WERI-Rb-1 (cell line): ENCODE data around the gene RASL10A.

Experiments
- DNase-seq: peaks from one replicate; pipeline ENCODE4 v3.0.0-alpha.2; 2020
- H3K27ac ChIP-seq: fragments of 250-450 bp; sonication (Bioruptor Pico); 2 replicates; pipeline ENCODE4 v1.5.1; 2020; ENCODE audit warnings: mild to moderate bottlenecking, moderate library complexity
- H3K27me3 ChIP-seq: fragments of 250-450 bp; sonication (Bioruptor Pico); 2 replicates; pipeline ENCODE4 v1.5.1; 2021; ENCODE audit warnings: mild to moderate bottlenecking, low read depth, moderate library complexity; ENCODE audit not compliant: insufficient read depth, severe bottlenecking
- H3K36me3 ChIP-seq: fragments of 250-450 bp; sonication (Bioruptor Pico); 2 replicates; pipeline ENCODE4 v1.5.1; 2020; ENCODE audit warnings: mild to moderate bottlenecking, moderate library complexity
- H3K4me3 ChIP-seq: 2 replicates; pipeline ENCODE4 v1.5.1; 2011; ENCODE audit warnings: low read depth, mild to moderate bottlenecking, control low read depth, low read length
- H3K9me3 ChIP-seq: fragments of 250-450 bp; sonication (Bioruptor Pico); 2 replicates; pipeline ENCODE4 v1.5.1; 2021; ENCODE audit warnings: mild to moderate bottlenecking, moderate library complexity; ENCODE audit not compliant: severe bottlenecking
- CTCF ChIP-seq: IDR thresholded peaks from 2 replicates; pipeline ENCODE4 v1.5.1; 2011; ENCODE audit warnings: low read depth, mild to moderate bottlenecking, control low read depth, inconsistent platforms, low read length

RASL10A gene

GRCh38 chr22:29272624-29273023 lies 42.9 kb downstream of the RASL10A start:
- Histone ChIP-seq H3K36me3 (peaks cover 97% of the 10 kb centered on the region), H3K27me3 (no peaks in the 10 kb centered on the region), H3K4me3 (no peak overlapping the region), H3K27ac (no peak overlapping the region), H3K9me3 (no peaks in the 10 kb centered on the region)
- no peak for DNase-seq
- TF ChIP-seq CTCF: no peak

- Histone ChIP-seq H3K27me3 (no peaks in the 10 kb centered on the region), H3K4me3 (no peak overlapping the region), H3K9me3 (no peaks in the 10 kb centered on the region), H3K27ac (no peak overlapping the region), H3K36me3 (peaks cover 87% of the 10 kb centered on the region)
- DNase-seq: no peak
- no peak for TF ChIP-seq CTCF
These were observed 44.8 kb downstream of the RASL10A start for GRCh38 chr22:29270475-29271271.

GRCh38 chr22:29269731-29270474 lies 45.6 kb downstream of the RASL10A start:
- Histone ChIP-seq H3K36me3 (peaks cover 87% of the 10 kb centered on the region), H3K4me3 (peak overlapping the region; percentile 96), H3K27me3 (no peaks in the 10 kb centered on the region), H3K9me3 (no peaks in the 10 kb centered on the region), H3K27ac (no peak overlapping the region; the same call in 1 of the 2 replicates)
- no peak for TF ChIP-seq CTCF
- no peak for DNase-seq

GRCh38 chr22:29269230-29269604 lies 46.3 kb downstream of the RASL10A start:
- TF ChIP-seq CTCF: no peak
- H3K27me3 ChIP-seq: no peaks in the 10 kb centered on the region
- peak overlapping the region; percentile 96 for H3K4me3 ChIP-seq
- DNase-seq: no peak
- H3K27ac ChIP-seq: peak overlapping the region; percentile 100
- peaks cover 87% of the 10 kb centered on the region for H3K36me3 ChIP-seq
- H3K9me3 ChIP-seq: no peaks in the 10 kb centered on the region

GRCh38 chr22:29268511-29269229 lies 46.8 kb downstream of the RASL10A start:
- Histone ChIP-seq H3K27me3 (no peaks in the 10 kb centered on the region), H3K27ac (peak overlapping the region; percentile 100), H3K4me3 (peak overlapping the region; percentile 96), H3K9me3 (no peaks in the 10 kb centered on the region), H3K36me3 (peaks cover 87% of the 10 kb centered on the region)
- TF ChIP-seq CTCF: no peak
- peak; percentile 57 for DNase-seq
